OCI-LY1 (cell line): Measurements from ENCODE around the gene ZBTB22.

Source experiments
- EZH2 ChIP-seq: fragments of 200-600 bp; sonication (generic), shearing (Covaris generic); IDR thresholded peaks from 2 replicates; pipeline ENCODE4 v1.8.0; 2017; ENCODE audit warnings: borderline replicate concordance, mixed run types, mild to moderate bottlenecking, antibody characterized with exemption, low read length, moderate library complexity, mixed read lengths
- TF ChIP-seq, protein P1 (sequence below): fragments of 200-600 bp; sonication (generic), shearing (Covaris generic); IDR thresholded peaks from 2 replicates; pipeline ENCODE4 v1.5.1; 2017; ENCODE audit warnings: mild to moderate bottlenecking, antibody characterized with exemption, low read length, moderate library complexity, mixed read lengths

GRCh38 chr6:33272275-33273128 lies 45.0 kb downstream of the ZBTB22 start:
- TF ChIP-seq, protein P1, sequence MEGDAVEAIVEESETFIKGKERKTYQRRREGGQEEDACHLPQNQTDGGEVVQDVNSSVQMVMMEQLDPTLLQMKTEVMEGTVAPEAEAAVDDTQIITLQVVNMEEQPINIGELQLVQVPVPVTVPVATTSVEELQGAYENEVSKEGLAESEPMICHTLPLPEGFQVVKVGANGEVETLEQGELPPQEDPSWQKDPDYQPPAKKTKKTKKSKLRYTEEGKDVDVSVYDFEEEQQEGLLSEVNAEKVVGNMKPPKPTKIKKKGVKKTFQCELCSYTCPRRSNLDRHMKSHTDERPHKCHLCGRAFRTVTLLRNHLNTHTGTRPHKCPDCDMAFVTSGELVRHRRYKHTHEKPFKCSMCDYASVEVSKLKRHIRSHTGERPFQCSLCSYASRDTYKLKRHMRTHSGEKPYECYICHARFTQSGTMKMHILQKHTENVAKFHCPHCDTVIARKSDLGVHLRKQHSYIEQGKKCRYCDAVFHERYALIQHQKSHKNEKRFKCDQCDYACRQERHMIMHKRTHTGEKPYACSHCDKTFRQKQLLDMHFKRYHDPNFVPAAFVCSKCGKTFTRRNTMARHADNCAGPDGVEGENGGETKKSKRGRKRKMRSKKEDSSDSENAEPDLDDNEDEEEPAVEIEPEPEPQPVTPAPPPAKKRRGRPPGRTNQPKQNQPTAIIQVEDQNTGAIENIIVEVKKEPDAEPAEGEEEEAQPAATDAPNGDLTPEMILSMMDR, result no peak
- TF ChIP-seq EZH2, result no peak
